Astrocyte (in vitro differentiated cells and primary cell): ENCODE results near the gene FCN1. TPM values are rescaled to one million over a fixed set of nuclear protein-coding genes. Genes with fewer than 3 reads are reported as not detected.

Experiments
- DNase-seq: peaks from one replicate; pipeline ENCODE4 v3.0.0-alpha.2; 2010; ENCODE audit warnings: low read depth
- FAIRE-seq: peaks from 2 replicates; lab custom pipeline; 2011; peaks lifted over from hg19 to GRCh38; lab: Jason Lieb, UNC
- H2AFZ ChIP-seq: 2 replicates; pipeline ENCODE4 v1.6.0; 2012; ENCODE audit warnings: low read depth, low read length, inconsistent platforms
- H3K27ac ChIP-seq: 2 replicates; pipeline ENCODE4 v1.5.1; 2011; ENCODE audit warnings: low read depth, low read length, inconsistent platforms
- H3K27me3 ChIP-seq: 2 replicates; pipeline ENCODE4 v1.6.0; 2011; ENCODE audit warnings: low read length, inconsistent platforms; ENCODE audit not compliant: insufficient read depth
- H3K36me3 ChIP-seq: 2 replicates; pipeline ENCODE4 v1.5.1; 2011; ENCODE audit warnings: low read length, inconsistent platforms; ENCODE audit not compliant: insufficient read depth
- H3K4me1 ChIP-seq: 2 replicates; pipeline ENCODE4 v1.5.1; 2011; ENCODE audit warnings: low read length, inconsistent platforms; ENCODE audit not compliant: insufficient read depth
- H3K4me2 ChIP-seq: 2 replicates; pipeline ENCODE4 v1.6.0; 2012; ENCODE audit warnings: low read length, inconsistent platforms
- H3K4me3 ChIP-seq: 2 replicates; pipeline ENCODE4 v1.5.1; 2011; ENCODE audit warnings: low read depth, mild to moderate bottlenecking, low read length, inconsistent platforms; ENCODE audit not compliant: insufficient read depth
- H3K79me2 ChIP-seq: 2 replicates; pipeline ENCODE4 v1.6.0; 2012; ENCODE audit warnings: mild to moderate bottlenecking, low read length, inconsistent platforms; ENCODE audit not compliant: insufficient read depth
- H3K9ac ChIP-seq: 2 replicates; pipeline ENCODE4 v1.6.0; 2012; ENCODE audit warnings: mild to moderate bottlenecking, low read length, inconsistent platforms
- H3K9me3 ChIP-seq: 2 replicates; pipeline ENCODE4 v1.5.1; 2012; ENCODE audit warnings: low read depth, mild to moderate bottlenecking, low read length, inconsistent platforms; ENCODE audit not compliant: insufficient read depth
- H4K20me1 ChIP-seq: 2 replicates; pipeline ENCODE4 v1.6.0; 2012; ENCODE audit warnings: low read length, inconsistent platforms; ENCODE audit not compliant: insufficient read depth
- H3K27ac Mint-ChIP-seq: one replicate; pipeline ENCODE4 v1.8.0; 2021; ENCODE audit warnings: mild to moderate bottlenecking, mixed read lengths; ENCODE audit not compliant: unreplicated experiment
- H3K27me3 Mint-ChIP-seq: one replicate; pipeline ENCODE4 v1.8.0; 2021; ENCODE audit warnings: low read depth, mixed read lengths; ENCODE audit not compliant: unreplicated experiment
- H3K36me3 Mint-ChIP-seq: one replicate; pipeline ENCODE4 v1.8.0; 2021; ENCODE audit warnings: low read depth, mixed read lengths; ENCODE audit not compliant: unreplicated experiment
- H3K4me1 Mint-ChIP-seq: one replicate; pipeline ENCODE4 v1.8.0; 2021; ENCODE audit warnings: low read depth, mixed read lengths; ENCODE audit not compliant: unreplicated experiment
- H3K4me3 Mint-ChIP-seq: one replicate; pipeline ENCODE4 v1.8.0; 2021; ENCODE audit warnings: mild to moderate bottlenecking, moderate library complexity, mixed read lengths; ENCODE audit not compliant: unreplicated experiment
- H3K9me3 Mint-ChIP-seq: one replicate; pipeline ENCODE4 v1.8.0; 2021; ENCODE audit warnings: mild to moderate bottlenecking, mixed read lengths; ENCODE audit not compliant: unreplicated experiment
- CTCF ChIP-seq: IDR thresholded peaks from 2 replicates; pipeline ENCODE4 v1.5.1; 2011; ENCODE audit warnings: low read depth, mild to moderate bottlenecking, inconsistent platforms, low read length, moderate library complexity; ENCODE audit not compliant: insufficient read depth
- EZH2 ChIP-seq: IDR thresholded peaks from 2 replicates; pipeline ENCODE4 v1.6.1; 2012; ENCODE audit warnings: mild to moderate bottlenecking, low read length, inconsistent platforms; ENCODE audit not compliant: insufficient read depth
- total RNA-seq: library from RNA; stranded (reverse); gene quantifications from 2 replicates; pipeline ENCODE4 v1.2.1, GENCODE V29; 2021

Gene FCN1
- total RNA-seq, 1 donor from 2014 or later, result not detected

- peaks cover 2% of the 10 kb centered on the region for H3K36me3 Mint-ChIP-seq
- H3K9ac ChIP-seq, result no peak overlapping the region
- H3K4me1 Mint-ChIP-seq, result no peaks in the 10 kb centered on the region
- H3K9me3 ChIP-seq, result no peaks in the 10 kb centered on the region
- FAIRE-seq (no peak), DNase-seq (no peak)
- H3K27ac Mint-ChIP-seq, result no peak overlapping the region
- H3K4me3 ChIP-seq, result no peak overlapping the region
- TF ChIP-seq CTCF, result no peak
- TF ChIP-seq EZH2, result no peak
- no peak overlapping the region for H3K4me2 ChIP-seq
- no peaks in the 10 kb centered on the region for H3K4me1 ChIP-seq
- H3K9me3 Mint-ChIP-seq, result peaks cover 4% of the 10 kb centered on the region
- peaks cover 31% of the 10 kb centered on the region for H3K27me3 Mint-ChIP-seq
- H4K20me1 ChIP-seq, result no peaks in the 10 kb centered on the region
- no peak overlapping the region for H2AFZ ChIP-seq
- no peaks in the 10 kb centered on the region for H3K36me3 ChIP-seq
- peaks cover 7% of the 10 kb centered on the region for H3K27me3 ChIP-seq
- H3K79me2 ChIP-seq, result no peaks in the 10 kb centered on the region
- H3K4me3 Mint-ChIP-seq, result no peak overlapping the region
- no peak overlapping the region for H3K27ac ChIP-seq
Measured at GRCh38 chr9:134888603-134889190, 29.0 kb downstream of the FCN1 start.

GRCh38 chr9:134887686-134888602 is 29.8 kb downstream of the FCN1 start:
- Histone ChIP-seq H3K79me2 (no peaks in the 10 kb centered on the region), H3K27me3 (peaks cover 7% of the 10 kb centered on the region), H3K9me3 (no peaks in the 10 kb centered on the region), H3K4me2 (no peak overlapping the region), H3K4me3 (no peak overlapping the region), H3K9ac (no peak overlapping the region), H3K4me1 (no peaks in the 10 kb centered on the region), H4K20me1 (no peaks in the 10 kb centered on the region), H3K36me3 (no peaks in the 10 kb centered on the region), H2AFZ (no peak overlapping the region), H3K27ac (no peak overlapping the region)
- Mint-ChIP-seq H3K9me3 (peaks cover 4% of the 10 kb centered on the region), H3K27ac (no peak overlapping the region), H3K27me3 (peaks cover 31% of the 10 kb centered on the region), H3K36me3 (peaks cover 2% of the 10 kb centered on the region), H3K4me1 (no peaks in the 10 kb centered on the region), H3K4me3 (no peak overlapping the region)
- FAIRE-seq (no peak), DNase-seq (no peak)
- TF ChIP-seq EZH2, result no peak
- TF ChIP-seq CTCF, result no peak
